GM12878 (cell line): Measurements from ENCODE around the gene GRIK4. TPM values are rescaled to one million over a fixed set of nuclear protein-coding genes. Genes with fewer than 3 reads are reported as not detected.

ENCODE experiments used
- ATAC-seq: fragments of 200-7000 bp; cut with Tn5 transposase; 3 replicates; pipeline ENCODE4 v1.9.1; 2020; ENCODE audit warnings: mild to moderate bottlenecking, moderate library complexity
- BruUV-seq: library from RNA; stranded (reverse); fragments of 400-500 nt; replicated peaks from 2 replicates; lab custom pipeline; 2021; lab: Mats Ljungman, UMichigan
- CTCF ChIA-PET: fragments of 300-600 bp; sonication (Branson Sonifier 250); formaldehyde crosslinking; extraction: SDS; loops from one replicate; lab custom pipeline; 2021; ENCODE audit warnings: inconsistent platforms; lab: Yijun Ruan, JAX
- POLR2A ChIA-PET: fragments of 350-600 bp; formaldehyde crosslinking; extraction: SDS; loops from one replicate; lab custom pipeline; 2021; ENCODE audit warnings: inconsistent platforms; lab: Charles Lee
- RAD21 ChIA-PET: fragments of 300-600 bp; sonication (Branson Sonifier 250); formaldehyde crosslinking; loops from one replicate; lab custom pipeline; 2023; ENCODE audit warnings: antibody characterized with exemption; ENCODE audit not compliant: unreplicated experiment; lab: Charles Lee
- SMC1A ChIA-PET: fragments of 300-600 bp; sonication (Branson Sonifier 250); formaldehyde crosslinking; loops from one replicate; lab custom pipeline; 2023; ENCODE audit not compliant: unreplicated experiment, uncharacterized antibody; lab: Charles Lee
- DNase-seq: peaks from one replicate; pipeline ENCODE4 v3.0.0-alpha.2; 2011; ENCODE audit warnings: low read depth, low spot score
- FAIRE-seq: peaks from 3 replicates; lab custom pipeline; 2011; peaks lifted over from hg19 to GRCh38; lab: Jason Lieb, UNC
- H2AFZ ChIP-seq: 2 replicates; pipeline ENCODE4 v1.6.0; 2011; ENCODE audit warnings: low read depth, low read length, control low read depth; ENCODE audit not compliant: control insufficient read depth
- H3K27ac ChIP-seq: 2 replicates; pipeline ENCODE4 v1.5.1; 2011; ENCODE audit warnings: control low read depth; ENCODE audit not compliant: control insufficient read depth, insufficient read depth
- H3K27me3 ChIP-seq, 2 experiments: replicated peaks in 1 of 2; 2 replicates each; pipeline versions ENCODE4 v1.6.0 to v1.6.1; 2011; ENCODE audit warnings: low read length in 1 of 2; ENCODE audit not compliant: control insufficient read depth in 2 of 2, insufficient read depth in 2 of 2
- H3K36me3 ChIP-seq, 2 experiments: 2 replicates each; pipeline ENCODE4 v1.5.1; 2011; ENCODE audit warnings: low read length in 1 of 2; ENCODE audit not compliant: control insufficient read depth in 2 of 2, insufficient read depth in 2 of 2
- H3K4me1 ChIP-seq: 2 replicates; pipeline ENCODE4 v1.6.1; 2011; ENCODE audit warnings: mild to moderate bottlenecking, low read length, moderate library complexity, mixed read lengths; ENCODE audit not compliant: control insufficient read depth, insufficient read depth
- H3K4me2 ChIP-seq: 2 replicates; pipeline ENCODE4 v1.6.0; 2011; ENCODE audit warnings: control low read depth; ENCODE audit not compliant: control insufficient read depth, insufficient read depth
- H3K4me3 ChIP-seq: fragments of 200-600 bp; sonication (generic); 2 replicates; pipeline ENCODE4 v1.5.1; 2016
- H3K79me2 ChIP-seq: 2 replicates; pipeline ENCODE4 v1.6.0; 2011; ENCODE audit warnings: low read length; ENCODE audit not compliant: control insufficient read depth, insufficient read depth
- H3K9ac ChIP-seq: 2 replicates; pipeline ENCODE4 v1.8.0; 2011; ENCODE audit warnings: low read length, control low read depth, mixed read lengths; ENCODE audit not compliant: control insufficient read depth, insufficient read depth
- H3K9me3 ChIP-seq: replicated peaks from 3 replicates; pipeline ENCODE4 v1.5.1; 2011; ENCODE audit warnings: mild to moderate bottlenecking, low read length; ENCODE audit not compliant: control insufficient read depth, insufficient read depth
- H4K20me1 ChIP-seq: 2 replicates; pipeline ENCODE4 v1.6.0; 2011; ENCODE audit not compliant: control insufficient read depth, insufficient read depth
- ATF7 ChIP-seq: fragments of 450-650 bp; IDR thresholded peaks from 2 replicates; pipeline ENCODE4 v1.6.1; 2016; ENCODE audit warnings: low read depth, mild to moderate bottlenecking
- BHLHE40 ChIP-seq, 2 experiments: fragments of 450-650 bp in 1 of 2; IDR thresholded peaks; 2 replicates each; pipeline ENCODE4 v1.6.1; 2011 to 2017; ENCODE audit warnings: low read depth in 2 of 2, borderline replicate concordance in 1 of 2, improper control_type of control experiment in 1 of 2, low read length in 1 of 2, mild to moderate bottlenecking in 1 of 2
- BMI1 ChIP-seq: fragments of 450-650 bp; IDR thresholded peaks from 2 replicates; pipeline ENCODE4 v1.6.1; 2016; ENCODE audit warnings: mild to moderate bottlenecking, moderate library complexity, borderline replicate concordance
- CEBPB ChIP-seq, 2 experiments: fragments of 150-350 bp in 1 of 2; IDR thresholded peaks; 2 replicates each; pipeline ENCODE4 v1.6.1; 2012 to 2014; ENCODE audit warnings: low read depth in 2 of 2, low read length in 2 of 2, borderline replicate concordance in 1 of 2, inconsistent platforms in 1 of 2
- CHD2 ChIP-seq: IDR thresholded peaks from 2 replicates; pipeline ENCODE4 v1.6.1; 2011; ENCODE audit warnings: low read depth, low read length, improper control_type of control experiment, borderline replicate concordance
- EGR1 ChIP-seq, 2 experiments: IDR thresholded peaks; 1 replicate in 1 of 2; 2 replicates in 1 of 2; pipeline ENCODE4 v1.6.1; 2011 to 2012; ENCODE audit warnings: low read depth in 2 of 2, low read length in 2 of 2, borderline replicate concordance in 1 of 2, mild to moderate bottlenecking in 1 of 2, moderate library complexity in 1 of 2
- FOXM1 ChIP-seq: IDR thresholded peaks from 2 replicates; pipeline ENCODE4 v1.6.1; 2012; ENCODE audit warnings: low read depth, mild to moderate bottlenecking, inconsistent platforms, low read length, moderate library complexity
- GABPA ChIP-seq: IDR thresholded peaks from 2 replicates; pipeline ENCODE4 v1.6.1; 2014; ENCODE audit warnings: antibody characterized with exemption, low read depth, mild to moderate bottlenecking, inconsistent platforms
- JUND ChIP-seq: IDR thresholded peaks from 2 replicates; pipeline ENCODE4 v1.6.1; 2012; ENCODE audit warnings: low read depth, mild to moderate bottlenecking, low read length, improper control_type of control experiment, moderate library complexity
- MEF2B ChIP-seq: fragments of 450-650 bp; IDR thresholded peaks from 2 replicates; pipeline ENCODE4 v1.6.1; 2018; ENCODE audit warnings: mild to moderate bottlenecking, moderate library complexity; ENCODE audit not compliant: partially characterized antibody, poor library complexity, severe bottlenecking
- MTA3 ChIP-seq: IDR thresholded peaks from 2 replicates; pipeline ENCODE4 v1.6.1; 2012; ENCODE audit warnings: low read length, inconsistent platforms, borderline replicate concordance
- MXI1 ChIP-seq: fragments of 150-350 bp; IDR thresholded peaks from 2 replicates; pipeline ENCODE4 v1.6.1; 2011; ENCODE audit warnings: low read depth, mild to moderate bottlenecking, inconsistent platforms, low read length, improper control_type of control experiment
- MYB ChIP-seq: fragments of 150-350 bp; IDR thresholded peaks from 2 replicates; pipeline ENCODE4 v1.6.1; 2014; ENCODE audit warnings: mild to moderate bottlenecking, low read depth, low read length, borderline replicate concordance
- NBN ChIP-seq: fragments of 450-650 bp; IDR thresholded peaks from 2 replicates; pipeline ENCODE4 v1.6.1; 2016
- NR2C1 ChIP-seq: fragments of 450-650 bp; IDR thresholded peaks from 2 replicates; pipeline ENCODE4 v1.6.1; 2017; ENCODE audit warnings: antibody characterized with exemption, mild to moderate bottlenecking, moderate library complexity
- NRF1 ChIP-seq: conservative IDR thresholded peaks from 2 replicates; pipeline ENCODE4 v1.6.1; 2011; ENCODE audit warnings: mild to moderate bottlenecking, low read depth, low read length, improper control_type of control experiment
- RAD21 ChIP-seq: IDR thresholded peaks from 2 replicates; pipeline ENCODE4 v1.6.1; 2011; ENCODE audit warnings: mild to moderate bottlenecking, low read depth, low read length, moderate library complexity; ENCODE audit not compliant: insufficient read depth
- RELB ChIP-seq: fragments of 450-650 bp; IDR thresholded peaks from 2 replicates; pipeline ENCODE4 v1.6.1; 2017; ENCODE audit warnings: low read depth, mild to moderate bottlenecking, moderate library complexity
- RUNX3 ChIP-seq: IDR thresholded peaks from 2 replicates; pipeline ENCODE4 v1.6.1; 2012; ENCODE audit warnings: low read length, inconsistent platforms
- SIN3A ChIP-seq: IDR thresholded peaks from 2 replicates; pipeline ENCODE4 v1.6.1; 2012; ENCODE audit warnings: low read depth, low read length, improper control_type of control experiment
- SREBF2 ChIP-seq: IDR thresholded peaks from 2 replicates; pipeline ENCODE4 v1.6.1; 2012; ENCODE audit warnings: mild to moderate bottlenecking, low read length
- YY1 ChIP-seq: IDR thresholded peaks from 2 replicates; pipeline ENCODE4 v1.6.1; 2011; ENCODE audit warnings: low read depth, mild to moderate bottlenecking, low read length
- ZNF622 ChIP-seq: fragments of 450-650 bp; IDR thresholded peaks from 2 replicates; pipeline ENCODE4 v1.6.1; 2017; ENCODE audit warnings: mild to moderate bottlenecking, inconsistent platforms
- WGBS: methylation state at CpG from one replicate; pipeline ENCODE4 v1.1.6; 2016; ENCODE audit warnings: low lambda C conversion rate; ENCODE audit not compliant: insufficient replicate concordance, insufficient coverage; ENCODE audit errors: missing lambda C conversion rate; 5-methylcytosine and 5-hydroxymethylcytosine counted together
- in situ Hi-C: fragments of 300-500 bp; cut with MboI; formaldehyde crosslinking; loops from 9 replicates; pipeline ENCODE4 v1.14.3; 2018; ENCODE audit warnings: mixed read lengths
- intact Hi-C: fragments of 100-400 bp; cut with micrococcal nuclease; formaldehyde crosslinking; loops from one replicate; pipeline ENCODE4 v1.14.2; 2022; ENCODE audit not compliant: unreplicated experiment
- polyA plus RNA-seq, 11 experiments: library from polyadenylated mRNA; depleted of rRNA in 4 of 11; unstranded in 6 of 11; stranded (reverse) in 5 of 11; fragments of >200 nt; fragmentation: Nextera tagmentation in 4 of 11; fragmentation: Illumina TruSeq in 1 of 11; extraction: Ambion mirVana in 4 of 11; extraction: Trizol in 1 of 11; gene quantifications; 1 replicate in 1 of 11; 2 replicates in 10 of 11; pipeline versions ENCODE4 v1.2.1 to v1.2.3, GENCODE V29; 2011 to 2016; ENCODE audit warnings: inconsistent platforms in 2 of 11, missing spikeins in 2 of 11, low read depth in 1 of 11
- total RNA-seq, 4 experiments: library from RNA; depleted of rRNA in 3 of 4; stranded (reverse); fragments of >200 nt in 3 of 4; fragmentation: Illumina TruSeq in 1 of 4; extraction: Trizol in 1 of 4; gene quantifications; 2 replicates each; pipeline versions ENCODE4 v1.2.1 to v1.2.3, GENCODE V29; 2013 to 2021
- TF ChIP-seq, protein P1 (sequence below): fragments of 450-650 bp; IDR thresholded peaks from 2 replicates; pipeline ENCODE4 v1.6.1; 2017; ENCODE audit warnings: borderline replicate concordance

Gene GRIK4
- total and polyA plus RNA-seq, 10 of the 15 experiments (the other 5 are each of a cell fraction or from before 2014, with no cell fraction given): 0.33 to 3.6 (median 0.72) TPM

GRCh38 chr11:120579611-120580031 lies 68.1 kb downstream of the GRIK4 start:
- no peaks in the 10 kb centered on the region for H3K36me3 ChIP-seq
- no peaks in the 10 kb centered on the region for H4K20me1 ChIP-seq
- no peak overlapping the region for H3K4me3 ChIP-seq
- H3K27ac ChIP-seq: no peak overlapping the region
- no peaks in the 10 kb centered on the region for H3K27me3 ChIP-seq
- ATAC-seq (peak; percentile 80), FAIRE-seq (peak; percentile 72), DNase-seq (no peak)
- RAD21 ChIA-PET: interaction anchor here (0.8 to 1.4 kb wide), 5 partner anchors 14 to 105 kb away, joined by 3 to 5 read pairs (median 3); no protein-coding TSS in a partner anchor
- POLR2A ChIA-PET: interaction anchor here (0.7 to 1.7 kb wide), 3 partner anchors 12 to 491 kb away, joined by 4 to 9 read pairs (median 5); no protein-coding TSS in a partner anchor
- H2AFZ ChIP-seq: no peak overlapping the region
- peaks cover 19% of the 10 kb centered on the region for H3K4me1 ChIP-seq
- WGBS: 8% methylated on average over 7 of the region's 7 CpGs
- no peaks in the 10 kb centered on the region for H3K79me2 ChIP-seq
- H3K4me2 ChIP-seq: no peak overlapping the region
- SMC1A ChIA-PET: interaction anchor here (0.6 to 3.5 kb wide), 7 partner anchors 8 to 190 kb away, joined by 3 to 21 read pairs (median 4); no protein-coding TSS in a partner anchor
- H3K9ac ChIP-seq: no peak overlapping the region
- in situ Hi-C loops (no loop called here), intact Hi-C loops (no loop called here)
- H3K9me3 ChIP-seq: no peaks in the 10 kb centered on the region; the same call in 2 of the 3 replicates
- CTCF ChIA-PET: interaction anchor here (0.6 to 1.0 kb wide), 3 partner anchors 33 to 346 kb away, joined by 3 read pairs; no protein-coding TSS in a partner anchor
- no TSS peak for BruUV-seq
- TF ChIP-seq, protein P1, sequence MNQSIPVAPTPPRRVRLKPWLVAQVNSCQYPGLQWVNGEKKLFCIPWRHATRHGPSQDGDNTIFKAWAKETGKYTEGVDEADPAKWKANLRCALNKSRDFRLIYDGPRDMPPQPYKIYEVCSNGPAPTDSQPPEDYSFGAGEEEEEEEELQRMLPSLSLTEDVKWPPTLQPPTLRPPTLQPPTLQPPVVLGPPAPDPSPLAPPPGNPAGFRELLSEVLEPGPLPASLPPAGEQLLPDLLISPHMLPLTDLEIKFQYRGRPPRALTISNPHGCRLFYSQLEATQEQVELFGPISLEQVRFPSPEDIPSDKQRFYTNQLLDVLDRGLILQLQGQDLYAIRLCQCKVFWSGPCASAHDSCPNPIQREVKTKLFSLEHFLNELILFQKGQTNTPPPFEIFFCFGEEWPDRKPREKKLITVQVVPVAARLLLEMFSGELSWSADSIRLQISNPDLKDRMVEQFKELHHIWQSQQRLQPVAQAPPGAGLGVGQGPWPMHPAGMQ: no peak
- TF ChIP-seq RAD21 (no peak), SIN3A (no peak), CHD2 (no peak), JUND (no peak), ATF7 (no peak), NBN (no peak), MTA3 (0 out of 2 replicates have a peak, but pooled peaks have one; percentile 26), NR2C1 (no peak), EGR1 (IDR thresholded peaks at IDR 0.05; ENCODE audit: borderline replicate concordance in 1 of 2, low read depth in 2 of 2, low read length in 2 of 2) (peak in 1 of 2 experiments; percentile 45; a peak in 1 of 3 replicates), RUNX3 (peak; percentile 53), RELB (peak; percentile 38; the same call in 1 of the 2 replicates), YY1 (no peak), MEF2B (no peak), GABPA (no peak), BHLHE40 (IDR thresholded peaks at IDR 0.05; ENCODE audit: borderline replicate concordance in 1 of 2, low read depth in 2 of 2, low read length in 1 of 2) (peak in 1 of 2 experiments; percentile 39; a peak in 1 of 4 replicates), NRF1 (no peak), FOXM1 (no peak), ZNF622 (no peak), BMI1 (no peak), CEBPB (IDR thresholded peaks at IDR 0.05; ENCODE audit: borderline replicate concordance in 1 of 2, low read depth in 2 of 2, low read length in 2 of 2) (no peak), MXI1 (no peak), MYB (no peak), SREBF2 (no peak)
